Esophagus (tissue), 2 donors: Measurements from ENCODE around the gene SLITRK3. TPM values are rescaled to one million over a fixed set of nuclear protein-coding genes. Genes with fewer than 3 reads are reported as not detected.

Experiments
- H3K27ac ChIP-seq, 2 donors: one replicate each; pipeline ENCODE4 v1.5.1; 2013; ENCODE audit warnings: low read depth in 2 of 2, mild to moderate bottlenecking in 2 of 2, inconsistent platforms in 1 of 2, low read length in 1 of 2, moderate library complexity in 1 of 2
- H3K27me3 ChIP-seq, 2 donors: one replicate each; pipeline ENCODE4 v1.6.1; 2013; ENCODE audit warnings: low read length in 2 of 2, control low read depth in 1 of 2, mild to moderate bottlenecking in 1 of 2; ENCODE audit not compliant: insufficient read depth in 2 of 2, control insufficient read depth in 1 of 2
- H3K36me3 ChIP-seq, 2 donors: one replicate each; pipeline ENCODE4 v1.6.1; 2013; ENCODE audit warnings: low read length in 1 of 2; ENCODE audit not compliant: control insufficient read depth in 2 of 2, insufficient read depth in 2 of 2
- H3K4me1 ChIP-seq, 2 donors: one replicate each; pipeline ENCODE4 v1.6.1; 2013; ENCODE audit warnings: low read length in 1 of 2; ENCODE audit not compliant: control insufficient read depth in 2 of 2, insufficient read depth in 2 of 2
- H3K4me3 ChIP-seq, 2 donors: one replicate each; pipeline ENCODE4 v1.5.1; 2013; ENCODE audit warnings: low read length in 2 of 2, mild to moderate bottlenecking in 2 of 2, low read depth in 1 of 2, moderate library complexity in 1 of 2
- H3K9me3 ChIP-seq, 2 donors: one replicate each; pipeline ENCODE4 v1.6.1; 2013; ENCODE audit warnings: mild to moderate bottlenecking in 2 of 2, low read depth in 1 of 2, low read length in 1 of 2, moderate library complexity in 1 of 2; ENCODE audit not compliant: control insufficient read depth in 2 of 2, insufficient read depth in 1 of 2
- WGBS, 2 donors: extraction: QIAGEN DNeasy Blood & Tissue Kit; methylation state at CpG; one replicate each; pipeline ENCODE4 v1.1.7; 2013; 5-methylcytosine and 5-hydroxymethylcytosine counted together
- polyA plus RNA-seq, 2 donors: library from polyadenylated mRNA; stranded (reverse); fragments of 200-250 nt; gene quantifications; one replicate each; pipeline ENCODE4 v1.2.3, GENCODE V29; 2013
- donor health status: healthy with polysubstance abuse.
- donor health status: Bipolar disorder and iron deficiency.

The SLITRK3 gene
- polyA plus RNA-seq, 2 donors, result 0.14 to 0.94 TPM

GRCh38 chr3:165206454-165207266 lies 10.5 kb upstream of the SLITRK3 start:
- H3K36me3 ChIP-seq, result no peaks in the 10 kb centered on the region
- H3K27ac ChIP-seq, result peak overlapping the region in 1 of 2 donors; percentile 10
- peak overlapping the region in 1 of 2 donors; percentile 56 for H3K4me3 ChIP-seq
- H3K27me3 ChIP-seq, result no peaks in the 10 kb centered on the region
- 17 to 18% methylated on average over 26 of the region's 26 CpGs for WGBS, 2 donors
- H3K9me3 ChIP-seq, result no peaks in the 10 kb centered on the region
- H3K4me1 ChIP-seq, result no peaks in the 10 kb centered on the region

- H3K9me3 ChIP-seq, result no peaks in the 10 kb centered on the region
- H3K4me1 ChIP-seq, result no peaks in the 10 kb centered on the region
- 77 to 100% methylated on average over 1 of the region's 1 CpG for WGBS, 2 donors
- H3K27me3 ChIP-seq, result no peaks in the 10 kb centered on the region
- no peak overlapping the region for H3K27ac ChIP-seq
- no peaks in the 10 kb centered on the region for H3K36me3 ChIP-seq
- no peak overlapping the region for H3K4me3 ChIP-seq
Measured at GRCh38 chr3:165204445-165204844, 8.3 kb upstream of the SLITRK3 start.

GRCh38 chr3:165202995-165203394 lies 6.8 kb upstream of the SLITRK3 start:
- H3K27me3 ChIP-seq, result no peaks in the 10 kb centered on the region

GRCh38 chr3:165201964-165202363 lies 5.8 kb upstream of the SLITRK3 start:
- H3K27ac ChIP-seq, result no peak overlapping the region
- H3K36me3 ChIP-seq, result no peaks in the 10 kb centered on the region
- 85 to 88% methylated on average over 2 of the region's 2 CpGs for WGBS, 2 donors
- H3K4me3 ChIP-seq, result no peak overlapping the region
- H3K9me3 ChIP-seq, result no peaks in the 10 kb centered on the region
- H3K4me1 ChIP-seq, result no peaks in the 10 kb centered on the region
- H3K27me3 ChIP-seq, result peaks cover 0 to 1% of the 10 kb centered on the region in 2 donors

More at GRCh38 chr3:165202995-165203394, 6.8 kb upstream of the SLITRK3 start:
- WGBS, 2 donors, result 90% methylated on average over 5 of the region's 5 CpGs
- Histone ChIP-seq H3K27ac (no peak overlapping the region), H3K4me3 (no peak overlapping the region), H3K36me3 (no peaks in the 10 kb centered on the region), H3K9me3 (no peaks in the 10 kb centered on the region), H3K4me1 (no peaks in the 10 kb centered on the region)

DNA sequence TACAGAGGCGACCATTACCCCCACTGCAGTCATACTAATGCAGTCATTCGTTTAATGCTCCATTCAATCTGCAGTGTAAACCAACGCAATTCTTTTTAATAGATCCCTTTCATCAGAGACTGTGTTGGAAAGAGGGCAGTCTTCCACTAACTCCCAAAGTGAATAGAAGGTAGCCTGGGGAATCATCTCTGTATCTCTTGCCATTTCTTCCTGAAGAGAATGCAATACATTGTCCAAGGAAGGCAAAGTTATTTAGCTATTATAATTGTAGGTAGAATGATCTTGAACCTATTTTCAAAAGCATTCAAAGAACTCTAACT lies 1.3 kb upstream of the SLITRK3 start:
- H3K4me3 ChIP-seq, result peak overlapping the region in 1 of 2 donors; percentile 56
- H3K36me3 ChIP-seq, result no peaks in the 10 kb centered on the region
- H3K27ac ChIP-seq, result no peak overlapping the region
- H3K27me3 ChIP-seq, result peaks cover 0 to 16% of the 10 kb centered on the region in 2 donors
- WGBS, 2 donors, result 21 to 29% methylated on average over 3 of the region's 3 CpGs
- H3K4me1 ChIP-seq, result peaks cover 3% of the 10 kb centered on the region in 2 donors
- H3K9me3 ChIP-seq, result no peaks in the 10 kb centered on the region

DNA sequence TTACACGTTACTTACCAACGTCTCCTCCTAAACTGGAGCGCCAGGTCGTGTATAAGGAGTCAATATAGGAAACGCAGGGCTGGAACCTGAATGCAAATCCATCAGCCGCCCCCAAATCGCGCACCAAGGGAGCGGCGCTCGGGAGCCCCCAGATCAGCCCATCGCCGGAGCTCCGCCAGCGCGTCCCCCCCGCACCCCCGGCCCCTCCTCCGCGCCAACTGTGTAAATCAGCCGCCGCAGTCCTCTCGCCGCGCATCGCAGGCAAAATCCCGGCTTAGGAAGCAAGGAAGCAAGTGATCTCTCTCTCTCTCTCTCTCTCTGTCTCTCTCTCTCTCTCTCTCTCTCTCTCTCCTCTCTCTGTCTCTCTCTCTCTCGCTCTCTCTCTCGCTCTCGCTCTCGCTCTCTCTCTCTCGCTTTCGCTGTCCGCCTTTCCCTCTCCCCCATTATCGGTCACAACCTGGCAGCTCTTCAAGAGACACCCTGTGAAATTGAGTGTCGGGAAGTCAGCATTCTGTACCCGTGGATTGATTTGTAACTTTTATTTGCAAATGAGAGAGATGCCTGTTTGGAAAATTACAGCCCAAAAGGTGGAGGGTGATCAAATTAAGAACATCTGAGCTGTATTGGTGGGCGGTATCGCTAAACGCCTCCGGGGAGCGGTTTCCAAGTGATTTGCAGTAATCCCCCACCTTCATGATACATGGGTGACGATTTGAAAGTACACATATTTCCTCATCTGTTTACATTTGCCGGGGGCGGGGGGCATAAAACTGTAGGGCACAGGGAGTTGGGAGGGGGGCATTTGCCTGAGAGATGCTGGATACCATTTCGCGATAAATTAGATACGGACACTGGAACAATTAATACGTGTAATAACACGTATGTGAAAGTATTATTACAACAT lies 645 bp upstream of the SLITRK3 start:
- H3K9me3 ChIP-seq, result no peaks in the 10 kb centered on the region
- H3K36me3 ChIP-seq, result no peaks in the 10 kb centered on the region
- H3K4me3 ChIP-seq, result peak overlapping the region; percentile 32 to 56
- WGBS, 2 donors, result 4 to 7% methylated on average over 43 to 50 of the region's 50 CpGs
- peaks cover 0 to 16% of the 10 kb centered on the region in 2 donors for H3K27me3 ChIP-seq
- peak overlapping the region; percentile 7 to 21 for H3K27ac ChIP-seq
- H3K4me1 ChIP-seq, result peaks cover 3% of the 10 kb centered on the region in 2 donors

GRCh38 chr3:165195241-165195639 lies 944 bp downstream of the SLITRK3 start:
- 8% methylated on average over 18 of the region's 18 CpGs for WGBS, 2 donors
- Histone ChIP-seq H3K9me3 (no peaks in the 10 kb centered on the region), H3K27ac (no peak overlapping the region), H3K4me1 (peaks cover 3% of the 10 kb centered on the region in 2 donors), H3K4me3 (peak overlapping the region; percentile 24 to 56), H3K36me3 (no peaks in the 10 kb centered on the region), H3K27me3 (peaks cover 0 to 16% of the 10 kb centered on the region in 2 donors)

- H3K9me3 ChIP-seq, result no peaks in the 10 kb centered on the region
- H3K4me1 ChIP-seq, result peaks cover 3% of the 10 kb centered on the region in 2 donors
- H3K4me3 ChIP-seq, result peak overlapping the region; percentile 24 to 56
- H3K36me3 ChIP-seq, result no peaks in the 10 kb centered on the region
- H3K27me3 ChIP-seq, result peaks cover 0 to 16% of the 10 kb centered on the region in 2 donors
- 8 to 12% methylated on average over 22 of the region's 22 CpGs for WGBS, 2 donors
- peak overlapping the region in 1 of 2 donors; percentile 6 for H3K27ac ChIP-seq
Measured at GRCh38 chr3:165194511-165195240, 1.5 kb downstream of the SLITRK3 start.
